HEK293T (cell line): ENCODE data around the gene VIP.

Source experiments
- BHLHE40 ChIP-seq: fragments of 450-650 bp; IDR thresholded peaks from 2 replicates; pipeline ENCODE4 v1.6.1; 2016; ENCODE audit warnings: mild to moderate bottlenecking, moderate library complexity, borderline replicate concordance
- ELF4 ChIP-seq: fragments of 450-650 bp; IDR thresholded peaks from 2 replicates; pipeline ENCODE4 v1.6.1; 2017; ENCODE audit warnings: antibody characterized with exemption
- FOXK2 ChIP-seq: fragments of 450-650 bp; IDR thresholded peaks from 2 replicates; pipeline ENCODE4 v1.6.1; 2016; ENCODE audit warnings: mild to moderate bottlenecking
- FOXM1 ChIP-seq: fragments of 450-650 bp; IDR thresholded peaks from 2 replicates; pipeline ENCODE4 v1.6.1; 2017; ENCODE audit warnings: mild to moderate bottlenecking, borderline replicate concordance
- HDGF ChIP-seq: fragments of 450-650 bp; IDR thresholded peaks from 2 replicates; pipeline ENCODE4 v1.6.1; 2017; ENCODE audit warnings: antibody characterized with exemption, borderline replicate concordance
- SP1 ChIP-seq: fragments of 450-650 bp; IDR thresholded peaks from 2 replicates; pipeline ENCODE4 v1.6.1; 2017
- TARDBP ChIP-seq: fragments of 450-650 bp; IDR thresholded peaks from 2 replicates; pipeline ENCODE4 v1.6.1; 2016

DNA sequence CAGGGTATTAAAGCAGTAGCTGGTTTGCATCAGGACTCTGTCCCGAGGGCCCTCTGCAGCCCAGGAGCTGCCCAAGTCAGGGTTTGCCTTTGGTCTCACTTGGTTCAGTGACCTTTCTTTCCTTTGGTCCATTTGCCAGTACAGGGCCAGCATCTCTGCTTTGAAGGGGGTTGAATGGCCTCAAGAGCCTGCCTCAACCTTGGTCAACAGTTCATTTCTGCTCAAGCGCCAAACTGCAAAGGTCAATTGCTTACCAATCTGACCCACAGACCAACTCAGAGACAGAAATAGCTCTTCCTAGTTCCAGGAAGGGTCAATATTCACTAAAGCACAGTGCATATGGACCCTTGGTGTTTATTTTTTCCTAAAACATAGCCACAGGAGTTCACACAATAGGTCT, 19.4 kb downstream of the VIP start:
- TF ChIP-seq HDGF (no peak), ELF4 (no peak), FOXM1 (no peak), TARDBP (no peak), SP1 (no peak), BHLHE40 (no peak), FOXK2 (no peak)
